Esophagus squamous epithelium (tissue), 5 donors: Measurements from ENCODE around the gene THBS4. TPM values are rescaled to one million over a fixed set of nuclear protein-coding genes. Genes with fewer than 3 reads are reported as not detected.

Experiments
- DNase-seq: peaks from one replicate; lab custom pipeline; 2025; lab: John Stamatoyannopoulos, UW
- H3K27ac ChIP-seq, 4 donors: fragments of 200-600 bp; sonication (generic); one replicate each; pipeline ENCODE4 v1.5.1; 2016 to 2019; ENCODE audit warnings: mild to moderate bottlenecking in 1 of 4
- H3K27me3 ChIP-seq, 4 donors: fragments of 200-600 bp; sonication (generic); 1 replicate in 3 of 4; 2 replicates in 1 of 4; pipeline versions ENCODE4 v1.5.1 to v1.6.0; 2017 to 2021; ENCODE audit warnings: antibody characterized with exemption in 1 of 4
- H3K36me3 ChIP-seq, 3 donors: fragments of 200-600 bp; sonication (generic); one replicate each; pipeline ENCODE4 v1.5.1; 2016 to 2019
- H3K4me1 ChIP-seq, 3 donors: fragments of 200-600 bp; sonication (generic); one replicate each; pipeline ENCODE4 v1.5.1; 2017 to 2019
- H3K4me3 ChIP-seq, 4 donors: fragments of 200-600 bp; sonication (generic); 1 replicate in 3 of 4; 2 replicates in 1 of 4; pipeline ENCODE4 v1.5.1; 2016 to 2019; ENCODE audit warnings: mild to moderate bottlenecking in 2 of 4, moderate library complexity in 1 of 4
- H3K9me3 ChIP-seq, 3 donors: fragments of 200-600 bp; sonication (generic); one replicate each; pipeline ENCODE4 v1.5.1; 2016 to 2019
- CTCF ChIP-seq, 6 experiments: fragments of 450-650 bp in 4 of 6; fragments of 200-600 bp in 2 of 6; sonication (generic) in 2 of 6; IDR thresholded peaks; one replicate each; pipeline ENCODE4 v1.5.1; 2016 to 2019; ENCODE audit warnings: antibody characterized with exemption in 6 of 6, mild to moderate bottlenecking in 4 of 6, moderate library complexity in 4 of 6
- POLR2A ChIP-seq, 4 donors: fragments of 450-650 bp; IDR thresholded peaks; one replicate each; pipeline ENCODE4 v1.6.1; 2017; ENCODE audit warnings: antibody characterized with exemption in 4 of 4, mild to moderate bottlenecking in 4 of 4, moderate library complexity in 3 of 4
- WGBS, 2 donors: methylation state at CpG; one replicate each; pipeline ENCODE4 v1.1.5; 2018; 5-methylcytosine and 5-hydroxymethylcytosine counted together
- intact Hi-C: fragments of 100-400 bp; cut with DNase I; formaldehyde crosslinking; loops from one replicate; pipeline ENCODE4 v1.15.0; 2022
- total RNA-seq, 4 donors: library from RNA; depleted of rRNA; stranded (reverse); fragments of >200 nt; gene quantifications; one replicate each; pipeline ENCODE4 v1.1.0, GENCODE V29; 2016
- donor health status: DM: yes; HTN: yes; CAD: no.

Gene THBS4
- total RNA-seq, 4 donors from 2014 or later, result 0.44 to 4.7 (median 1.7) TPM

GRCh38 chr5:80034559-80034958 lies 589 bp upstream of the THBS4 start:
- H3K4me1 ChIP-seq, result peaks cover 0 to 10% (median 0%) of the 10 kb centered on the region in 3 donors
- H3K27me3 ChIP-seq, result peaks cover 0 to 67% (median 0%) of the 10 kb centered on the region in 4 donors
- H3K9me3 ChIP-seq, result no peaks in the 10 kb centered on the region
- intact Hi-C loops, result no loop called here
- no peaks in the 10 kb centered on the region for H3K36me3 ChIP-seq
- H3K4me3 ChIP-seq, result peak overlapping the region in 2 of 4 donors; percentile 16 to 60
- DNase-seq, result no peak
- WGBS, 2 donors, result 46 to 55% methylated on average over 8 of the region's 8 CpGs
- no peak overlapping the region for H3K27ac ChIP-seq
- TF ChIP-seq POLR2A (IDR thresholded peaks at IDR 0.05) (no peak), CTCF (IDR thresholded peaks at IDR 0.05) (no peak)

GRCh38 chr5:80035839-80036238 lies 691 bp downstream of the THBS4 start:
- DNase-seq, result no peak
- H3K27ac ChIP-seq, result no peak overlapping the region
- WGBS, 2 donors, result 81 to 84% methylated on average over 5 of the region's 7 CpGs
- no peaks in the 10 kb centered on the region for H3K36me3 ChIP-seq
- TF ChIP-seq CTCF (IDR thresholded peaks at IDR 0.05), result no peak
- no peak for TF ChIP-seq POLR2A (IDR thresholded peaks at IDR 0.05)
- peaks cover 0 to 64% (median 0%) of the 10 kb centered on the region in 4 donors for H3K27me3 ChIP-seq
- H3K4me1 ChIP-seq, result peaks cover 0 to 10% (median 0%) of the 10 kb centered on the region in 3 donors
- no peaks in the 10 kb centered on the region for H3K9me3 ChIP-seq
- H3K4me3 ChIP-seq, result no peak overlapping the region
- intact Hi-C loops, result no loop called here

- no peak overlapping the region for H3K27ac ChIP-seq
- H3K9me3 ChIP-seq, result no peaks in the 10 kb centered on the region
- H3K27me3 ChIP-seq, result peaks cover 0 to 62% (median 0%) of the 10 kb centered on the region in 4 donors
- H3K4me3 ChIP-seq, result no peak overlapping the region
- intact Hi-C loops, result no loop called here
- TF ChIP-seq POLR2A (IDR thresholded peaks at IDR 0.05) (no peak), CTCF (IDR thresholded peaks at IDR 0.05) (no peak)
- H3K36me3 ChIP-seq, result no peaks in the 10 kb centered on the region
- WGBS, 2 donors, result 77 to 91% methylated on average over 5 of the region's 5 CpGs
- peaks cover 0 to 10% (median 0%) of the 10 kb centered on the region in 3 donors for H3K4me1 ChIP-seq
- no peak for DNase-seq
These were observed 1.5 kb downstream of the THBS4 start for GRCh38 chr5:80036615-80037014.

GRCh38 chr5:80037366-80037765 lies 2.2 kb downstream of the THBS4 start:
- Histone ChIP-seq H3K27me3 (peaks cover 0 to 66% (median 0%) of the 10 kb centered on the region in 4 donors), H3K9me3 (no peaks in the 10 kb centered on the region), H3K4me1 (peaks cover 0 to 10% (median 0%) of the 10 kb centered on the region in 3 donors), H3K36me3 (no peaks in the 10 kb centered on the region), H3K4me3 (no peak overlapping the region), H3K27ac (no peak overlapping the region)
- no peak for TF ChIP-seq POLR2A (IDR thresholded peaks at IDR 0.05)
- TF ChIP-seq CTCF (IDR thresholded peaks at IDR 0.05), result no peak
- intact Hi-C loops, result no loop called here
- 73 to 83% methylated on average over 5 of the region's 5 CpGs for WGBS, 2 donors
- DNase-seq, result no peak

GRCh38 chr5:80039650-80040049 lies 4.5 kb downstream of the THBS4 start:
- Histone ChIP-seq H3K36me3 (no peaks in the 10 kb centered on the region), H3K4me3 (no peak overlapping the region), H3K27me3 (peaks cover 0 to 62% (median 0%) of the 10 kb centered on the region in 4 donors), H3K4me1 (peaks cover 0 to 10% (median 0%) of the 10 kb centered on the region in 3 donors), H3K27ac (no peak overlapping the region), H3K9me3 (no peaks in the 10 kb centered on the region)
- TF ChIP-seq CTCF (IDR thresholded peaks at IDR 0.05) (no peak), POLR2A (IDR thresholded peaks at IDR 0.05) (no peak)
- intact Hi-C loops, result no loop called here
- no peak for DNase-seq
- 62 to 84% methylated on average over 2 of the region's 2 CpGs for whole genome bisulfite sequencing, 2 donors
